ENCODE data around the gene SULT1E1.
"Not testable (repeated sequence)": the region's sequence is repeated elsewhere in the genome, so short reads cannot be mapped to it uniquely, and the experiment has no call there.

The SULT1E1 gene

GRCh38 chr4:69825056-69825455 lies 34.9 kb downstream of the SULT1E1 start:
- not testable (repeated sequence) for H3K27me3 ChIP-seq (ENCODE audit: control insufficient read depth in 1 of 2, insufficient read depth in 2 of 2, low read length in 2 of 2); H3K36me3 ChIP-seq (ENCODE audit: insufficient read depth, low read length); H3K4me3 ChIP-seq (ENCODE audit: low read depth in 1 of 2, low read length in 2 of 2); H3K9ac ChIP-seq (ENCODE audit: low read length); H3K9me3 ChIP-seq (ENCODE audit: low read length); H3K4me1 ChIP-seq (ENCODE audit: insufficient read depth, low read length); H3K27ac ChIP-seq (ENCODE audit: low read depth, low read length)

DNA sequence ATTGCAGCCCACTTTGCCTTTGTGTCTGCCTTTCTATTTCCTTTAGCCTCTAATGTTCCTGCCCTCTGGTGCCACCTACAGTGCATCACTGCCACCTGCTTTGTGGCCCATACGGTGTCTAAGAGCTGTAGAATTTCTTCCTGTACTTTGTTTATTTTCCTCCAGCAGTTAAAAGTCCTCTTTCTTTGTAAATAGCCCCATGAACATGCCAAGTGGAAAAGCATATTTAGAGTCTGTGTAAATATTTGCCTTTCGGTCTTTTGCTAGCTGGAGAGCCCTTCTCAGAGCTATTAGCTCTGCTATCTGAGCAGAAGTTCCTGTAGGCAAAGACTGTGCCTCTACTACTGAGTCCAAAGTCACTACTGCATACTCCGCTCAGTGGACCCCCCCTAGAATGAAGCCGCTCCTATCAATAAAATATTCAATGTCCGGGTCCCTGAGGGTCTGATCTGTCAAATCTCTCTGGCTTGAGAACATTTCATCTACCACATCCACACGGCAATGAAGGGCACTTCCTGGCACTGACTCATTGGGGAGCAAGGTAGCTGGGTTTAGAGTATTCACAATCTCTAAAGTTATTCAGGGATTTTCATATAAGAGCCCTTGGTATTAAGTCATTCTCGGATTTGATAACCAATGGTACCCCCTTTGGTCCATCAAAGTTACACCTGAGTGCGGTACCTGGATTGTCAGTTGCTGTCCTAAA lies 36.3 kb downstream of the SULT1E1 start:
- no peaks in the 10 kb centered on the region for H3K4me1 ChIP-seq (ENCODE audit: insufficient read depth, low read length)
- H3K9ac ChIP-seq (ENCODE audit: low read length) = no peak overlapping the region
- H3K36me3 ChIP-seq (ENCODE audit: insufficient read depth, low read length) = no peaks in the 10 kb centered on the region
- H3K4me3 ChIP-seq (ENCODE audit: low read depth in 1 of 2, low read length in 2 of 2) = no peak overlapping the region
- H3K27ac ChIP-seq (ENCODE audit: low read depth, low read length) = no peak overlapping the region
- H3K27me3 ChIP-seq (ENCODE audit: control insufficient read depth in 1 of 2, insufficient read depth in 2 of 2, low read length in 2 of 2) = no peaks in the 10 kb centered on the region
- H3K9me3 ChIP-seq (ENCODE audit: low read length) = no peaks in the 10 kb centered on the region

DNA sequence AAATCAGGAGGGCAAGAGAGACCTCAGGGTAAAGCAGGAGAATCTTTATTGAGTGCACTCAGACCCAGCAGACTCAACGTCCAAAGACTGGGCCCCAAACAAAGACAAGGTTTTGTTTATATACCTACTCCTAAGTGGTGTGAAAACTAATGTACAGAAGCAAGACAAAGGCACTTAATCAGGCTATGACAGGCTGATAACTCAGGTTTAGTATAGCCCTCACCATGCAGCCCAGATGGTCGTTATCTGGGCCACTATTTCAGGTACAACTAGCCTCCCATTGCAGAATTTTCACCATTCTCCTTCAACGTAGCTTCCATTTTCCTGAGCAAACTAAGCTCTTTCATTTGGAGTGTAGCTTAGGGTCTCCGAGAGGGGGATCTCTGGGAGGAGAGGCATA lies 36.9 kb downstream of the SULT1E1 start:
- H3K9me3 ChIP-seq (ENCODE audit: low read length) = no peaks in the 10 kb centered on the region
- H3K4me1 ChIP-seq (ENCODE audit: insufficient read depth, low read length) = no peaks in the 10 kb centered on the region
- H3K9ac ChIP-seq (ENCODE audit: low read length) = no peak overlapping the region
- no peaks in the 10 kb centered on the region for H3K36me3 ChIP-seq (ENCODE audit: insufficient read depth, low read length)
- H3K4me3 ChIP-seq (ENCODE audit: low read depth in 1 of 2, low read length in 2 of 2) = no peak overlapping the region
- no peaks in the 10 kb centered on the region for H3K27me3 ChIP-seq (ENCODE audit: control insufficient read depth in 1 of 2, insufficient read depth in 2 of 2, low read length in 2 of 2)
- H3K27ac ChIP-seq (ENCODE audit: low read depth, low read length) = no peak overlapping the region

GRCh38 chr4:69822198-69822597 lies 37.7 kb downstream of the SULT1E1 start:
- Histone ChIP-seq H3K4me3 (ENCODE audit: low read depth in 1 of 2, low read length in 2 of 2) (no peak overlapping the region), H3K27ac (ENCODE audit: low read depth, low read length) (no peak overlapping the region), H3K27me3 (ENCODE audit: control insufficient read depth in 1 of 2, insufficient read depth in 2 of 2, low read length in 2 of 2) (no peaks in the 10 kb centered on the region)

DNA sequence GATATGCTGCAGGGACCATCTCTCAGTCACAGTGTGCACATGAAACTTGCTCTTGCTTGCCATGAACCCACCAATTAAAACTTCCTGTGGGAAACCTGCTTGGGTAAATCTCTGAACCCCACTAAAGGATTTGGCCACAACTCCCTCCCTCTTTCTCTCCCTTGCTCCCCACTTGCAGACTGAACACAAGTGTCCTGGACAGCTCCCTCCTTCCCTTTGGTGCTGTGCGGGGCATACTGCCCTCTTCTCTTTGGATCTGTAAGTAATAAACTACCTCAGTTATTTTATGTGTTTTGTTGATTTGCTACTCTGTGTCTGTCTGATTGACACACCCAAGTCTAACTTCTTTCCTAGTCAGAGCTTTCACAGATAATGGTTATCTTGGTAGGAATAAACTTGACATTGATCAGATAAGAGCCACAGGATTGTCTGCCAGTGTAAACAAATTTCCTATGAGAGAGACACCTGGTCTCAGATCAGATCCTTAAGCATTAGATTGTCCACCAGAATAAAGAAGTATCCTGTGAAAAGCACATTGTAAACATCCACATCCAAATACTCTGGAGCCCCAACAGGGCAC lies 41.8 kb downstream of the SULT1E1 start:
- no peaks in the 10 kb centered on the region for H3K9me3 ChIP-seq (ENCODE audit: low read length)
- H3K4me1 ChIP-seq (ENCODE audit: insufficient read depth, low read length) = no peaks in the 10 kb centered on the region
- no peak overlapping the region for H3K27ac ChIP-seq (ENCODE audit: low read depth, low read length)
- H3K36me3 ChIP-seq (ENCODE audit: insufficient read depth, low read length) = no peaks in the 10 kb centered on the region
- H3K9ac ChIP-seq (ENCODE audit: low read length) = no peak overlapping the region
- H3K4me3 ChIP-seq (ENCODE audit: low read depth in 1 of 2, low read length in 2 of 2) = no peak overlapping the region
- H3K27me3 ChIP-seq (ENCODE audit: control insufficient read depth in 1 of 2, insufficient read depth in 2 of 2, low read length in 2 of 2) = no peaks in the 10 kb centered on the region

More at GRCh38 chr4:69822198-69822597, 37.7 kb downstream of the SULT1E1 start:
- no peaks in the 10 kb centered on the region for H3K4me1 ChIP-seq (ENCODE audit: insufficient read depth, low read length)
- no peaks in the 10 kb centered on the region for H3K9me3 ChIP-seq (ENCODE audit: low read length)
- no peak overlapping the region for H3K9ac ChIP-seq (ENCODE audit: low read length)
- no peaks in the 10 kb centered on the region for H3K36me3 ChIP-seq (ENCODE audit: insufficient read depth, low read length)

DNA sequence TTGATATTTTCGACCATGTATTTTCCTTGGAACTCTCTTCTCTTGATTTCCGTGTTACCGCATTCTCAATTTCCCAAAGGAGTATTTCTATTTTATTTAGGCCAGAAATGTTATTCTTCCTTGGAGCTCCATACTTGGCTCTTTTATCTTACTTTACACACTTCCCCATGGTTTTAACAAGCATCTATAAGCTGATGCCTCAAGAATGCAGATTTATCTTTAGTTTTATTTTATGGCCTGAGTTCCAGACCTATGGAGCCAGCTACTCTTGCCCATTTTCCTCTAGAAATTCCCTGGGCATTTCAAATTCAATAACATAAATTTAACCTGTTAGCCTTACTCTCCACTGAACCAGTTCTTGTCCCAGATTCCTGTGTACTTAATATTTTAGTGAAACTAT lies 43.7 kb downstream of the SULT1E1 start:
- Histone ChIP-seq H3K9me3 (ENCODE audit: low read length) (no peaks in the 10 kb centered on the region), H3K9ac (ENCODE audit: low read length) (no peak overlapping the region), H3K27ac (ENCODE audit: low read depth, low read length) (no peak overlapping the region), H3K4me3 (ENCODE audit: low read depth in 1 of 2, low read length in 2 of 2) (no peak overlapping the region), H3K36me3 (ENCODE audit: insufficient read depth, low read length) (no peaks in the 10 kb centered on the region), H3K4me1 (ENCODE audit: insufficient read depth, low read length) (no peaks in the 10 kb centered on the region), H3K27me3 (ENCODE audit: control insufficient read depth in 1 of 2, insufficient read depth in 2 of 2, low read length in 2 of 2) (no peaks in the 10 kb centered on the region)

DNA sequence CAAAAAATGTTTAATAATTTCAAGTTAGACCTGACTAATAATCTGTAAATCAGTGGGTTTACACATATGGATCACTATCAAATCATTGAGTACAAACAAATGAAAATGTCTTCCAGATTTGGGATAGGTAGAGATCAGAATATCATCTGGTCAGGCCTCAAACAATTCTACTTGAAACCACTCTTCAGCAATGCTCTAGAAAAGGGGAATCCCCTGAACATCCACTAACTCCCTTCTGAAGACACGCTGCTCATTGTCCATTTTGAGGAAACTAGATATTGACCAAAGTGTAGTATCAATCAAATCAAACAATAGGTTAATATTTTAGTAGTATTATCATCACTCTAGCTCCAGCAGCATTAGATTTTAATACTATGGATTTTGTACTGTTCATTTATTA lies 46.3 kb downstream of the SULT1E1 start:
- no peaks in the 10 kb centered on the region for H3K36me3 ChIP-seq (ENCODE audit: insufficient read depth, low read length)
- H3K9me3 ChIP-seq (ENCODE audit: low read length) = no peaks in the 10 kb centered on the region
- no peak overlapping the region for H3K9ac ChIP-seq (ENCODE audit: low read length)
- no peak overlapping the region for H3K4me3 ChIP-seq (ENCODE audit: low read depth in 1 of 2, low read length in 2 of 2)
- no peaks in the 10 kb centered on the region for H3K27me3 ChIP-seq (ENCODE audit: control insufficient read depth in 1 of 2, insufficient read depth in 2 of 2, low read length in 2 of 2)
- H3K4me1 ChIP-seq (ENCODE audit: insufficient read depth, low read length) = no peaks in the 10 kb centered on the region
- no peak overlapping the region for H3K27ac ChIP-seq (ENCODE audit: low read depth, low read length)

DNA sequence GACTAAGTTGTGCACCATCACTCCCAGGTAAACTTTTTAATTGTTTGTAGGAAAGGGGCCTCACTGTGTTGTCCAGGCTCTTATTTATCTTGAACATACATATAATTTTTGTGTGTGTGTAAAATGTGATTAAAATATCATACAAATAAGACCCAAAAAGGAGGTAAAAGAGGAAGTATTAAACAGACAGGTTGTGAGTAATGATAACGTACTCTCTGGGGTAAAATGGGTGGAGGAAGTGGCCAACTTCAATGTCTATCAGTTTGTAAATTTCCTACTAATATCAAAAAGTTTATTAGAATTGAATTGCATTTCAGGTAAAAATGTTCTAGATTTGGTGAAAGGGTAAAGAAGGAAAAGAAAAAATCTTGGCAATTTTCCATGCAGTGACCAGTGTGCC lies 48.8 kb downstream of the SULT1E1 start:
- Histone ChIP-seq H3K27ac (ENCODE audit: low read depth, low read length) (no peak overlapping the region), H3K4me1 (ENCODE audit: insufficient read depth, low read length) (no peaks in the 10 kb centered on the region), H3K27me3 (ENCODE audit: control insufficient read depth in 1 of 2, insufficient read depth in 2 of 2, low read length in 2 of 2) (no peaks in the 10 kb centered on the region), H3K4me3 (ENCODE audit: low read depth in 1 of 2, low read length in 2 of 2) (no peak overlapping the region), H3K9ac (ENCODE audit: low read length) (no peak overlapping the region), H3K36me3 (ENCODE audit: insufficient read depth, low read length) (no peaks in the 10 kb centered on the region), H3K9me3 (ENCODE audit: low read length) (no peaks in the 10 kb centered on the region)

GRCh38 chr4:69800599-69800998 lies 59.3 kb downstream of the SULT1E1 start:
- H3K9ac ChIP-seq (ENCODE audit: low read length) = no peak overlapping the region
- no peak overlapping the region for H3K27ac ChIP-seq (ENCODE audit: low read depth, low read length)
- no peaks in the 10 kb centered on the region for H3K4me1 ChIP-seq (ENCODE audit: insufficient read depth, low read length)
- no peak overlapping the region for H3K4me3 ChIP-seq (ENCODE audit: low read depth in 1 of 2, low read length in 2 of 2)
- H3K9me3 ChIP-seq (ENCODE audit: low read length) = no peaks in the 10 kb centered on the region
- no peaks in the 10 kb centered on the region for H3K36me3 ChIP-seq (ENCODE audit: insufficient read depth, low read length)
- H3K27me3 ChIP-seq (ENCODE audit: control insufficient read depth in 1 of 2, insufficient read depth in 2 of 2, low read length in 2 of 2) = no peaks in the 10 kb centered on the region

DNA sequence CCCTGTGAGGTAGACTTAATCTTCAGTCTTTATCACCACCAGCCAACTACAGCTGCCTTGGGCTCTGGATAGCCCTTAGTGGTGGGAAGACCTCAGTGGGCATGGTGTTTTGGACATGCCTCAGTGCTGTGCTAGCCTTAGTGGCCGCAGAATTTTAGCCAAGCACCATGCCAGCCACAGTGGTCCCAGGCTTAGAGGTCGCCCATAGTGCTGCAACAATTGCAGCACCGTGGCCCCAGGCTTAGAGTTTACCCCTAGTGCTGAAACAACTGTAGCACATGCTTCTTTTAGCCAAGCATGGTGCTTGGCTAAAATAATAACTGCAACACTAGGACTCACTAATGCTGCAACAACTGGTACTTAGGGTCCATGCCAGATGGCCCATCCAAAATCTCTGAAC lies 60.6 kb downstream of the SULT1E1 start:
- Histone ChIP-seq H3K9ac (ENCODE audit: low read length) (no peak overlapping the region), H3K4me1 (ENCODE audit: insufficient read depth, low read length) (no peaks in the 10 kb centered on the region), H3K27me3 (ENCODE audit: control insufficient read depth in 1 of 2, insufficient read depth in 2 of 2, low read length in 2 of 2) (no peaks in the 10 kb centered on the region), H3K4me3 (ENCODE audit: low read depth in 1 of 2, low read length in 2 of 2) (no peak overlapping the region), H3K36me3 (ENCODE audit: insufficient read depth, low read length) (no peaks in the 10 kb centered on the region), H3K9me3 (ENCODE audit: low read length) (no peaks in the 10 kb centered on the region), H3K27ac (ENCODE audit: low read depth, low read length) (no peak overlapping the region)

DNA sequence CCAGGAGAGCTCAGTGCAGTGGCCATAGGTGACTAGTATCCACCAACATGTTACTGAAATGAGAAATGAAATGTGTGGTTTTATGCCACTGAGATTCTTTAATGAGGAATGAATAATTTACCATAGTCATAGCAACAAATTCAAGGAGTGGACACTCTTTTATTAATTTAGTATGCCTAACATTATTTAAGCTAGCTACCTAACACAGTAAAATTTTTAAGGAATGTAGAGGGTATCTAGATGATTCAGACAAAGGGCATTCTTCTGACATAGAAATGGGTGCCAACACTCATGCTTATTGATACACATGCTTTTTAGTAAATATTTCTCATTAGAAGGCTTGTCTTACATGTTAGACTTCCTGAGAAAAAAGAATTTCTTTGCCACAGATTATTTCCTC lies 66.2 kb downstream of the SULT1E1 start:
- no peak overlapping the region for H3K4me3 ChIP-seq (ENCODE audit: low read depth in 1 of 2, low read length in 2 of 2)
- H3K36me3 ChIP-seq (ENCODE audit: insufficient read depth, low read length) = no peaks in the 10 kb centered on the region
- no peak overlapping the region for H3K9ac ChIP-seq (ENCODE audit: low read length)
- H3K4me1 ChIP-seq (ENCODE audit: insufficient read depth, low read length) = no peaks in the 10 kb centered on the region
- no peaks in the 10 kb centered on the region for H3K9me3 ChIP-seq (ENCODE audit: low read length)
- no peak overlapping the region for H3K27ac ChIP-seq (ENCODE audit: low read depth, low read length)
- no peaks in the 10 kb centered on the region for H3K27me3 ChIP-seq (ENCODE audit: control insufficient read depth in 1 of 2, insufficient read depth in 2 of 2, low read length in 2 of 2)
